Tibial artery (tissue), 4 donors: ENCODE measurements around the gene CDC25A.

Source experiments
- DNase-seq, 2 donors: peaks; one replicate each; pipeline ENCODE4 v3.0.0-alpha.2; 2019
- H3K27ac ChIP-seq, 2 donors: fragments of 200-600 bp; sonication (generic) in 1 of 2; 1 replicate in 1 of 2; 2 replicates in 1 of 2; pipeline ENCODE4 v1.5.1; 2018 to 2019; ENCODE audit warnings: mild to moderate bottlenecking in 1 of 2
- H3K27me3 ChIP-seq, 2 donors: fragments of 200-600 bp; sonication (generic) in 1 of 2; one replicate each; pipeline versions ENCODE4 v1.5.1 to v1.6.0; 2016 to 2019
- H3K36me3 ChIP-seq, 3 donors: fragments of 200-600 bp; sonication (generic) in 2 of 3; one replicate each; pipeline ENCODE4 v1.5.1; 2016 to 2019; ENCODE audit warnings: mild to moderate bottlenecking in 2 of 3
- H3K4me1 ChIP-seq, 4 donors: fragments of 200-600 bp; sonication (generic) in 2 of 4; 1 replicate in 3 of 4; 2 replicates in 1 of 4; pipeline ENCODE4 v1.5.1; 2016 to 2019
- H3K4me3 ChIP-seq, 2 donors: fragments of 200-600 bp; sonication (generic) in 1 of 2; 1 replicate in 1 of 2; 2 replicates in 1 of 2; pipeline ENCODE4 v1.5.1; 2018 to 2019; ENCODE audit warnings: mild to moderate bottlenecking in 2 of 2
- H3K9me3 ChIP-seq, 3 donors: fragments of 200-600 bp; sonication (generic) in 1 of 3; one replicate each; pipeline ENCODE4 v1.5.1; 2016 to 2019
- intact Hi-C: fragments of 100-400 bp; cut with DNase I; formaldehyde crosslinking; loops from one replicate; pipeline ENCODE4 v1.15.0; 2023; ENCODE audit warnings: low total_unique reads
- TF ChIP-seq, protein P1 (sequence below), 2 experiments: fragments of 200-600 bp in 1 of 2; fragments of 450-650 bp in 1 of 2; IDR thresholded peaks; one replicate each; pipeline ENCODE4 v1.5.1; 2017 to 2019; ENCODE audit warnings: antibody characterized with exemption in 2 of 2, mild to moderate bottlenecking in 1 of 2, moderate library complexity in 1 of 2

CDC25A gene

DNA sequence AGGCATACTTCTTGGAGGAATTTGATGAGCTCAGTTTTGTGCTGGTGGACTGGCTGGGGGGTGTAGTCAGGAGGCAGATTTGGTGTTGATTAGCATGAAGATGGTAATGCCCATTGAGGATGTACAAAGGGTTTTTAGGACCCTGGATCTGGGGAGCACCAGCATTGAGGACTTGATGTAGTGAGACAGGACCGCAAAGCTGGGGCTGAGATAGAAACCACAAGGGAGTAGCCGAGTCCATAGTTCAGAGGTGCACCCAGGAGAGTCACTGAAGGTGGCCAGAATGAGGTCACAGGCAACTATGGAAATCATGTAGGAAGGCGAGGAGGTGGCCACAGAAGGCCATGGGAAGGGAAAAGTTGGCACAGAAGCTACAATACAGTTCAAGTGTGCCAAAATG is 2.7 kb upstream of the CDC25A start:
- H3K27me3 ChIP-seq = no peaks in the 10 kb centered on the region
- H3K4me1 ChIP-seq = peaks cover 0 to 12% (median 7%) of the 10 kb centered on the region in 4 donors
- no peaks in the 10 kb centered on the region for H3K36me3 ChIP-seq
- H3K27ac ChIP-seq = no peak overlapping the region
- H3K9me3 ChIP-seq = no peaks in the 10 kb centered on the region
- no peak for DNase-seq
- intact Hi-C loops = no loop called here
- H3K4me3 ChIP-seq = no peak overlapping the region
- TF ChIP-seq, protein P1, sequence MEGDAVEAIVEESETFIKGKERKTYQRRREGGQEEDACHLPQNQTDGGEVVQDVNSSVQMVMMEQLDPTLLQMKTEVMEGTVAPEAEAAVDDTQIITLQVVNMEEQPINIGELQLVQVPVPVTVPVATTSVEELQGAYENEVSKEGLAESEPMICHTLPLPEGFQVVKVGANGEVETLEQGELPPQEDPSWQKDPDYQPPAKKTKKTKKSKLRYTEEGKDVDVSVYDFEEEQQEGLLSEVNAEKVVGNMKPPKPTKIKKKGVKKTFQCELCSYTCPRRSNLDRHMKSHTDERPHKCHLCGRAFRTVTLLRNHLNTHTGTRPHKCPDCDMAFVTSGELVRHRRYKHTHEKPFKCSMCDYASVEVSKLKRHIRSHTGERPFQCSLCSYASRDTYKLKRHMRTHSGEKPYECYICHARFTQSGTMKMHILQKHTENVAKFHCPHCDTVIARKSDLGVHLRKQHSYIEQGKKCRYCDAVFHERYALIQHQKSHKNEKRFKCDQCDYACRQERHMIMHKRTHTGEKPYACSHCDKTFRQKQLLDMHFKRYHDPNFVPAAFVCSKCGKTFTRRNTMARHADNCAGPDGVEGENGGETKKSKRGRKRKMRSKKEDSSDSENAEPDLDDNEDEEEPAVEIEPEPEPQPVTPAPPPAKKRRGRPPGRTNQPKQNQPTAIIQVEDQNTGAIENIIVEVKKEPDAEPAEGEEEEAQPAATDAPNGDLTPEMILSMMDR (IDR thresholded peaks at IDR 0.05) = no peak

DNA sequence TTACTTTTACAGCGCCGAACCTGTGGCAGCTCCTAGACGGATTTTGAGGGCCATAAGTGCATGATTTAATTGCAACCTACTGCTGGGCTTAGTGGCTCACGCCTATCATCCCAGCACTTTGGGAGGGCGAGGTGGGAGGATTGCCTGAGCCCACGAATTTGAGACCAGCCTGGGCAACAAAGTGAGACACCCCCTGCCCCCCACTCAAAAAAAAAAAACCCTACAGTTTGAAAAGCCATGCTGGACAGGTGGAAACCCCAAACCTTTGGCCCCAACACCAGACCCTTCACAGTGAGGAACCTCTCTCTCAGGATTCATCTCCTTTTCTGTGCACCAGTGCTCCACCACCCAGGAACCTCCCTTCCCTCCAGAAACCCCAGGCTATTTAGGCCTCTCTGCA is 1.1 kb upstream of the CDC25A start:
- Histone ChIP-seq H3K27ac (no peak overlapping the region), H3K9me3 (no peaks in the 10 kb centered on the region), H3K4me3 (no peak overlapping the region), H3K4me1 (peaks cover 0 to 12% (median 7%) of the 10 kb centered on the region in 4 donors), H3K36me3 (no peaks in the 10 kb centered on the region), H3K27me3 (no peaks in the 10 kb centered on the region)
- intact Hi-C loops = no loop called here
- no peak for DNase-seq
- TF ChIP-seq, protein P1 (IDR thresholded peaks at IDR 0.05) = no peak

DNA sequence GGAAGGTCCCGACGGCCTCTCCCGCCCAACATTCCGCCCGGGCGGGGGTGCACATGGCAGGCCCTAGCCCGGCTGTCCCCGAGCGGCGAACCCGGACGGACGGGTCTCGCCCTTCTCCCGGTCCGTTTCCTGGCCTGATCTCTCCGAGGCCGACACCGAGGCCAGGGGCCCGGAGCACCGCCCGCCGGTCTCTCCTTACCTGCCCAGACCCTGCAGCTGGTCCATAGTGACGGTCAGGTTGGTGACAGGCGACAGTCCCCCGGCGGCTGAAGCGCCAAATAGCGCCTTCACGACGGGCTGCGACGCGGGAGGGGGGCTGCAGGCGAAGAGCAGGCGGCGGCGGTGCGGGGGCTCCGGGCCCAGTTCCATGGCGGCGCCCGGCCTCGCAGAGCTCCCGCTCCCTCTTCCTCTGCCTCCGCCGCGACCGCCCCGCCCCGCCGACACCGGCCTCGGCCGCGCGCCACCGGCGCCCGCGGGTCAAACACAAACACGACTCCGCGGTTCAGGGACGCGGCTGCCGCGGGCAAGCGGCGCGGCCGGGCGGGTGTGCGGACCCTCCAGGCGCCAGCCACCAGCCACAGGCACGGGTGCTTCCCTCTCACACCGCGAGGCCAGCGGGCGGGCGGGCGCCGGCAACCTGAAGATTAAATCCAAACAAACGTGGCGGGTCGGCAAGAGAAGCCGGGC is 495 bp downstream of the CDC25A start:
- peak; percentile 58 to 68 for DNase-seq
- TF ChIP-seq, protein P1 (IDR thresholded peaks at IDR 0.05) = no peak
- peak overlapping the region; percentile 58 to 71 for H3K4me3 ChIP-seq
- H3K9me3 ChIP-seq = no peaks in the 10 kb centered on the region
- H3K27ac ChIP-seq = peak overlapping the region; percentile 21 to 23
- intact Hi-C loops = no loop called here
- H3K36me3 ChIP-seq = peaks cover 0 to 16% (median 0%) of the 10 kb centered on the region in 3 donors
- H3K4me1 ChIP-seq = peaks cover 0 to 12% (median 7%) of the 10 kb centered on the region in 4 donors
- no peaks in the 10 kb centered on the region for H3K27me3 ChIP-seq

DNA sequence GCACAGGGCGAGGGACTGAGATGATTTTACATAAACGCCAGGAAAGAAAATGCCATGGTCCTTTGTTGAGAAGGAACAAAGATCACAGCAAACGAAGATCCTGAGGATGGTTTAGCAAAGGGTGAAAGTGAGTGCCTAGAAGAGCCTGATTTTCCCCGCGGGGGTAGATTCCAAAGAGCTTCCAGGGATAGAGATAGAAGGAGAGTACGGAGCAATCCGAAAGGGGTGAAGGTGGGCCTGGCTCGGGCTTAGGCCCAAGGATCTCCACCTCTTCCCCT is 977 bp downstream of the CDC25A start:
- no peak for DNase-seq
- peak overlapping the region; percentile 58 to 71 for H3K4me3 ChIP-seq
- H3K9me3 ChIP-seq = no peaks in the 10 kb centered on the region
- H3K27me3 ChIP-seq = no peaks in the 10 kb centered on the region
- H3K27ac ChIP-seq = peak overlapping the region in 1 of 2 donors; percentile 21
- peaks cover 0 to 12% (median 7%) of the 10 kb centered on the region in 4 donors for H3K4me1 ChIP-seq
- peaks cover 0 to 21% (median 0%) of the 10 kb centered on the region in 3 donors for H3K36me3 ChIP-seq
- TF ChIP-seq, protein P1 (IDR thresholded peaks at IDR 0.05) = no peak
- intact Hi-C loops = no loop called here

DNA sequence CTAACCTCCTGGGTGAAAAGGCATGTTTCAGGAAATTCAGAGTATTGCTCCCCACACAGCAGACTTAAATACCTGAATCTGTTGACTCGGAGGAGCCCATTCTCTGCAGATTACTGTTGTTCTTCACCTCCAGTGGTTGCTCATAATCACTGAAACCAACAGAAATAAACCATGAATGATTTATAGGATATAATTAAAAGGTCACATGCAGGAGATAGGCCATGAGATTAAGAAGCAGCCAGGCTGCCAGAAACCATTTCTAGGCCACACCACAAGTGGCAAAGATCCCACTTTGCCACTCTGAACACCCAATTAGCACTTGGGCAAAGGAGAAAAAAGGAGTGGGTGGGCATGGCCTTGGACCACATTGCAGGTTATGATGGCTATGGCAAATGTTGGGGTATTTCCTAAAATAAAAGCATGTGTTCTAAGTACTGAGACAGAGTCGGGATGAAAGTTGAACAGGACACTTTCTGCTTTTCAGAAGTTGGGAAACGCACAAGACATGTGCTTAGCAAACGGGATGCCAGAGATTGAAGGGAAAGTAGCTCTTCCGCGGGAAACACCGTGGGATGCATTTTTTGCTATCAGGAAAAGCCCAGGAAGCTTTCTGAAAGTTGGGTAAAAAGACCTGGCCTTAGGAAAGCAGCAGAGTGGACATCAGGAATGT is 1.5 kb downstream of the CDC25A start:
- no peak for DNase-seq
- Histone ChIP-seq H3K4me1 (peaks cover 0 to 12% (median 7%) of the 10 kb centered on the region in 4 donors), H3K27me3 (no peaks in the 10 kb centered on the region), H3K9me3 (no peaks in the 10 kb centered on the region), H3K36me3 (peaks cover 0 to 25% (median 0%) of the 10 kb centered on the region in 3 donors), H3K4me3 (peak overlapping the region; percentile 58 to 71), H3K27ac (no peak overlapping the region)
- intact Hi-C loops = no loop called here
- TF ChIP-seq, protein P1 (IDR thresholded peaks at IDR 0.05) = no peak
